Thoracic aorta (tissue), 2 donors: Measurements from ENCODE around the gene ATF2. TPM values are rescaled to one million over a fixed set of nuclear protein-coding genes. Genes with fewer than 3 reads are reported as not detected.

Experiments used
- ATAC-seq: fragments of 150-250 bp; one replicate; pipeline ENCODE4 v1.8.0; 2017; ENCODE audit warnings: low read depth; ENCODE audit not compliant: insufficient number of reproducible peaks, low FRiP score
- DNase-seq: peaks from one replicate; pipeline ENCODE4 v3.0.0-alpha.2; 2020; ENCODE audit warnings: low spot score
- H3K27ac ChIP-seq, 2 donors: fragments of 200-600 bp; sonication (generic); 1 replicate in 1 of 2; 2 replicates in 1 of 2; pipeline ENCODE4 v1.5.1; 2016; ENCODE audit warnings: mild to moderate bottlenecking in 2 of 2, moderate library complexity in 2 of 2
- H3K27me3 ChIP-seq: fragments of 200-600 bp; sonication (generic); replicated peaks from 2 replicates; pipeline ENCODE4 v1.6.0; 2016; ENCODE audit warnings: mild to moderate bottlenecking; ENCODE audit not compliant: insufficient read depth
- H3K36me3 ChIP-seq: fragments of 200-600 bp; sonication (generic); one replicate; pipeline ENCODE4 v1.5.1; 2016
- H3K4me1 ChIP-seq, 2 donors: fragments of 200-600 bp; sonication (generic); 1 replicate in 1 of 2; 2 replicates in 1 of 2; pipeline versions ENCODE4 v1.5.1 to v1.6.0; 2016; ENCODE audit warnings: low read depth in 2 of 2, mild to moderate bottlenecking in 1 of 2; ENCODE audit not compliant: control insufficient read depth in 1 of 2
- H3K4me3 ChIP-seq: fragments of 200-600 bp; sonication (generic); 2 replicates; pipeline ENCODE4 v1.5.1; 2016; ENCODE audit warnings: mild to moderate bottlenecking
- H3K9me3 ChIP-seq: fragments of 200-600 bp; sonication (generic); 2 replicates; pipeline ENCODE4 v1.5.1; 2016
- total RNA-seq, 2 donors: library from RNA; depleted of rRNA; stranded (reverse); fragments of >200 nt; gene quantifications; one replicate each; pipeline versions ENCODE4 v1.1.0 to v1.2.3, GENCODE V29; 2016
- TF ChIP-seq, protein P1 (sequence below): fragments of 200-600 bp; sonication (generic); IDR thresholded peaks from one replicate; pipeline ENCODE4 v1.5.1; 2019; ENCODE audit warnings: antibody characterized with exemption

The ATF2 gene
- total RNA-seq, 2 donors from 2014 or later = 58.9 to 62.6 TPM

DNA sequence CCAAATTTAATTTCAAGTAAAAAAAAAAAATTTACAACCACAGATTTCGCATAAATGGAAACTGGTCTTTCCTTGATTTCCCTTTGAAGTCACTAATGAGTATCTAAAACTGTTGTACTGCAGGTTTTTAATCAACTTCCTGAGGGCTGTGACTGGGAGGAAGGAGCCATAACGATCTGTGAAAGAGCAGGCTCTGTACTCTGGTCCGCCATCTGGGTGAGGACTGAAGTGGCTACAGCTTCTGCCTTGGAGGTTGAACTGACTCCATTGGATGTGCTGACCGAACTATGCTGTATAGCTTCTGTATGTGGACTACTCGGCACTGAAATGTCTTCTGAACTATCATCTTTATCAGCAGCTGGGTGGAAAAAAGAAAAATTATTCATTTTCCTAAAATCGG is 93.5 kb downstream of the ATF2 start:
- Histone ChIP-seq H3K27ac (no peak overlapping the region), H3K9me3 (no peaks in the 10 kb centered on the region), H3K27me3 (no peaks in the 10 kb centered on the region), H3K36me3 (peaks cover 16% of the 10 kb centered on the region), H3K4me3 (no peak overlapping the region), H3K4me1 (no peaks in the 10 kb centered on the region)
- no peak for ATAC-seq
- TF ChIP-seq, protein P1, sequence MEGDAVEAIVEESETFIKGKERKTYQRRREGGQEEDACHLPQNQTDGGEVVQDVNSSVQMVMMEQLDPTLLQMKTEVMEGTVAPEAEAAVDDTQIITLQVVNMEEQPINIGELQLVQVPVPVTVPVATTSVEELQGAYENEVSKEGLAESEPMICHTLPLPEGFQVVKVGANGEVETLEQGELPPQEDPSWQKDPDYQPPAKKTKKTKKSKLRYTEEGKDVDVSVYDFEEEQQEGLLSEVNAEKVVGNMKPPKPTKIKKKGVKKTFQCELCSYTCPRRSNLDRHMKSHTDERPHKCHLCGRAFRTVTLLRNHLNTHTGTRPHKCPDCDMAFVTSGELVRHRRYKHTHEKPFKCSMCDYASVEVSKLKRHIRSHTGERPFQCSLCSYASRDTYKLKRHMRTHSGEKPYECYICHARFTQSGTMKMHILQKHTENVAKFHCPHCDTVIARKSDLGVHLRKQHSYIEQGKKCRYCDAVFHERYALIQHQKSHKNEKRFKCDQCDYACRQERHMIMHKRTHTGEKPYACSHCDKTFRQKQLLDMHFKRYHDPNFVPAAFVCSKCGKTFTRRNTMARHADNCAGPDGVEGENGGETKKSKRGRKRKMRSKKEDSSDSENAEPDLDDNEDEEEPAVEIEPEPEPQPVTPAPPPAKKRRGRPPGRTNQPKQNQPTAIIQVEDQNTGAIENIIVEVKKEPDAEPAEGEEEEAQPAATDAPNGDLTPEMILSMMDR = no peak
- no peak for DNase-seq

DNA sequence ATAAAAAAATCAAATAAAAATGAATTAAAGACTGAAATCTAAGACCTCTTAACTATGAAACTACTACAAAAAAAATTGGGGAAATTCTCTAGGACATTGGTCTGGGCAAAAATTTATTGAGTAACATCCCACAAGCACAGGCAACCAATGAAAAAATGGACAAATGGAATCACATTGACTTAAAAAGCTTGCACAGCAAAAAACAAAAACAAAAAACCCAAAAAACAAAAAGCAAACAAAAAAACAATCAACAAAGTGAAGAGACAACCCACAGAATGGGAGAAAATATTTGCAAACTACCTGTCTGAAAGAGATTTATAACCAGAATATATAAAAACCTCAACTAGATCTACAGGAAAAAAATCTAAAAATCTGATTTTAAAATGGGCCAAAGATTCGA is 99.5 kb downstream of the ATF2 start:
- no peak for ATAC-seq
- TF ChIP-seq, protein P1 = no peak
- Histone ChIP-seq H3K36me3 (no peaks in the 10 kb centered on the region), H3K27me3 (no peaks in the 10 kb centered on the region), H3K4me3 (no peak overlapping the region), H3K4me1 (peaks cover 8 to 11% of the 10 kb centered on the region in 2 donors), H3K9me3 (no peaks in the 10 kb centered on the region), H3K27ac (no peak overlapping the region)
- DNase-seq = no peak

DNA sequence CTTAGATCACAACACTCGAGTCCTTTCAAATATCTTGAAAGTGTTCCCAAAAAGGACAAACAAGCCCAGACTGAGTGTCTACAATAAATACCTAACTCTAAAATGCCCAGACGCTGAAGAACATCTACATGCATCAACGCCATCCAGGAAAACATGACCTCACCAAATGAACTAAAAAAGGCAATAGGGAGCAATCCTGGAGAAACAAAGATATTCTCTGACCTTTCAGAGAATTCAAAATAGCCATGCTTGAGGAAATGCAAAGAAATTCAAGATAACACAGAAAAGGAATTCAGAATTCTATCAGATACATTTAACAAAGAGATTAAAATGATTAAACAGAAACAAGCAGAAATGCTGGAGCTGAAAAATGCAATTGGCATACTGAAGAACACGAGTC is 101.6 kb downstream of the ATF2 start:
- Histone ChIP-seq H3K27ac (peak overlapping the region in 1 of 2 donors; percentile 14), H3K4me3 (no peak overlapping the region), H3K9me3 (no peaks in the 10 kb centered on the region), H3K36me3 (no peaks in the 10 kb centered on the region), H3K4me1 (peaks cover 8 to 11% of the 10 kb centered on the region in 2 donors), H3K27me3 (no peaks in the 10 kb centered on the region)
- TF ChIP-seq, protein P1 = no peak
- no peak for DNase-seq
- no peak for ATAC-seq

DNA sequence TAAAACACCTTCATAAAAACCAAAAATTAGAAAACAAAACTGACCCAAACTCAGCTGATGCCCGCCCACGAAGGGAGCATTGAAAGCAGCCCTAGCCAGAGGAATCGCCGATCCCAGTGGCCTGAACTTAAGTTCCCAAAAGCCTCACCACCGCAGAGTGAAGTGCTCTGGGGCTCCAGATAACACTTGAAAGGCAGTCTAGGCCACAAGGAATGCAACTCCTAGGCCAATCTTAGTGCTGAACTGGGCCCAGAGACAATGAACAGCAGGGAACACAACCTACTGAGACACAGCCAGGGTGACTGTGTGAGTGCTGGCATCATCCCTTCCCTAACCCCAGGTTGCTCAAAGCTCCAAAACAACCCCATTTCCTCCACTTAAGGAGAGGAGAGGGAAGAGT is 103.2 kb downstream of the ATF2 start:
- peaks cover 8 to 11% of the 10 kb centered on the region in 2 donors for H3K4me1 ChIP-seq
- H3K27me3 ChIP-seq = no peaks in the 10 kb centered on the region
- DNase-seq = no peak
- H3K4me3 ChIP-seq = no peak overlapping the region
- no peaks in the 10 kb centered on the region for H3K36me3 ChIP-seq
- TF ChIP-seq, protein P1 = no peak
- no peak overlapping the region for H3K27ac ChIP-seq
- H3K9me3 ChIP-seq = no peaks in the 10 kb centered on the region
- ATAC-seq = no peak

DNA sequence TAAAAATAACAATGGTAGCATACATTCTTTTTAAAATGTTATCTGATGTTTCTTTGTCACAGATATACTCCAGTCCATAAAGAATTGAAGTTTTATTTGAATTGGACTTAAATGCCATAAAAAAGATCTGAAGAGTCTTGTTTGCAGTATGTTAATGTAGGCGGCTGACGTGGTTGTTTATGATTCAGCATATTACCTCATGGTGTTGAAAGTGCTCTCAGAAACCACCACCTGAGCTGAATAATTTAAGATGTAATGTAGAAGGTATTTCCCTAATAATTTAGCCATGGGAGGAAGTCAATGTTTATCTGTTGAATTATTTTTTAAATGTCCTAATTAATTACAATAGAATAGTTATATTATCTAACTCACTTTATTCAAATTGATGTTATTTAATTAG is 104.3 kb downstream of the ATF2 start:
- Histone ChIP-seq H3K4me1 (peaks cover 8 to 11% of the 10 kb centered on the region in 2 donors), H3K9me3 (no peaks in the 10 kb centered on the region), H3K4me3 (no peak overlapping the region), H3K27me3 (no peaks in the 10 kb centered on the region), H3K36me3 (no peaks in the 10 kb centered on the region), H3K27ac (no peak overlapping the region)
- DNase-seq (no peak), ATAC-seq (no peak)
- TF ChIP-seq, protein P1 = no peak
